HepG2 (cell line): Measurements from ENCODE around the gene HPCAL1. TPM values are rescaled to one million over a fixed set of nuclear protein-coding genes. Genes with fewer than 3 reads are reported as not detected.

Experiments used
- AFF4 ChIP-seq: sonication (generic); formaldehyde crosslinking; IDR thresholded peaks from 2 replicates; pipeline ENCODE4 v1.4.0; 2020; ENCODE audit warnings: missing genetic modification reagents
- EHMT2 ChIP-seq: fragments of 200-600 bp; sonication (generic); IDR thresholded peaks from 2 replicates; pipeline ENCODE4 v1.7.0; 2017; ENCODE audit warnings: antibody characterized with exemption, low read depth, low read length, borderline replicate concordance
- GLMP ChIP-seq: sonication (generic); formaldehyde crosslinking; IDR thresholded peaks from 2 replicates; pipeline ENCODE4 v1.9.0; 2021; ENCODE audit warnings: missing genetic modification reagents, mild to moderate bottlenecking, borderline replicate concordance
- MTERF4 ChIP-seq: sonication (generic); formaldehyde crosslinking; IDR thresholded peaks from 2 replicates; pipeline ENCODE4 v1.8.0; 2023; ENCODE audit warnings: mild to moderate bottlenecking, missing genetic modification reagents
- ZNF34 ChIP-seq: sonication (generic); formaldehyde crosslinking; IDR thresholded peaks from 2 replicates; pipeline ENCODE4 v1.4.0; 2020; ENCODE audit warnings: mild to moderate bottlenecking, missing genetic modification reagents, borderline replicate concordance
- ZNF572 ChIP-seq: sonication (generic); formaldehyde crosslinking; IDR thresholded peaks from 2 replicates; pipeline ENCODE4 v1.5.1; 2020; ENCODE audit warnings: mild to moderate bottlenecking, missing genetic modification reagents
- polyA plus RNA-seq, 8 experiments: library from polyadenylated mRNA; depleted of rRNA in 3 of 8; stranded (reverse) in 7 of 8; unstranded in 1 of 8; fragments of >200 nt; fragmentation: Illumina TruSeq in 4 of 8; extraction: Trizol in 4 of 8; gene quantifications; 2 replicates each; pipeline versions ENCODE4 v1.2.1 to v1.2.3, GENCODE V29; 2011 to 2016; ENCODE audit warnings: low read depth in 4 of 8, missing spikeins in 1 of 8, mixed read lengths in 1 of 8; ENCODE audit not compliant: insufficient read depth in 1 of 8
- total RNA-seq, 5 experiments: library from RNA; depleted of rRNA; stranded (reverse); fragments of >200 nt; fragmentation: Illumina TruSeq; extraction: Trizol; gene quantifications; 2 replicates each; pipeline ENCODE4 v1.2.3, GENCODE V29; 2016; ENCODE audit warnings: low read depth in 1 of 5

Gene HPCAL1
- total and polyA plus RNA-seq, 2 of the 13 experiments (the other 11 are each of a cell fraction or from before 2014, with no cell fraction given) = 29.5 to 29.9 TPM

- TF ChIP-seq GLMP (CRISPR knock-in tag) = no peak
- TF ChIP-seq ZNF34 = no peak
- TF ChIP-seq AFF4 (CRISPR knock-in tag) = no peak
- no peak; the same call in 1 of the 2 replicates for TF ChIP-seq MTERF4 (CRISPR knock-in tag)
- TF ChIP-seq EHMT2 = no peak
- no peak for TF ChIP-seq ZNF572
Observed at GRCh38 chr2:10325278-10326145, 22.8 kb downstream of the HPCAL1 start (continued).
